OCI-LY3 (cell line): ENCODE results near the gene AKAP7.

Experiments
- H2AFZ ChIP-seq: fragments of 200-600, 300-600 bp; shearing (Covaris generic); 2 replicates; pipeline ENCODE4 v1.6.0; 2014; ENCODE audit warnings: antibody characterized with exemption, low read depth, low read length
- H3K27ac ChIP-seq: fragments of 200-600, 300-600 bp; sonication (generic); 2 replicates; pipeline ENCODE4 v1.5.1; 2014; ENCODE audit warnings: mild to moderate bottlenecking, low read length, moderate library complexity, mixed read lengths
- H3K27me3 ChIP-seq: fragments of 200-600, 300-600 bp; sonication (generic); 2 replicates; pipeline ENCODE4 v1.6.1; 2014; ENCODE audit warnings: low read depth, low read length, mixed read lengths
- H3K36me3 ChIP-seq: fragments of 200-600, 300-600 bp; sonication (generic); replicated peaks from 2 replicates; pipeline ENCODE3; 2014; ENCODE audit warnings: low read depth, low read length, mixed read lengths
- H3K4me1 ChIP-seq: fragments of 300-600, 200-600 bp; sonication (generic); 2 replicates; pipeline ENCODE4 v1.6.1; 2014; ENCODE audit warnings: low read length, mixed read lengths
- H3K4me2 ChIP-seq: fragments of 200-600, 300-600 bp; sonication (generic); 2 replicates; pipeline ENCODE4 v1.6.1; 2014; ENCODE audit warnings: low read length, mixed read lengths
- H3K4me3 ChIP-seq: fragments of 300-600, 200-600 bp; sonication (generic); 2 replicates; pipeline ENCODE4 v1.5.1; 2014; ENCODE audit warnings: antibody characterized with exemption, mild to moderate bottlenecking, low read length, moderate library complexity
- H3K79me2 ChIP-seq: fragments of 300-600, 200-600 bp; shearing (Covaris generic); 2 replicates; pipeline ENCODE4 v1.6.1; 2014; ENCODE audit warnings: mild to moderate bottlenecking, low read length, mixed read lengths
- H3K9ac ChIP-seq: fragments of 300-600, 200-600 bp; shearing (Covaris generic); 2 replicates; pipeline ENCODE4 v1.6.0; 2014; ENCODE audit warnings: mild to moderate bottlenecking, low read length, moderate library complexity
- H3K9me3 ChIP-seq: fragments of 200-600, 300-600 bp; shearing (Covaris generic); 2 replicates; pipeline ENCODE4 v1.6.1; 2014; ENCODE audit warnings: low read length, mixed read lengths; ENCODE audit not compliant: insufficient read depth
- H4K20me1 ChIP-seq: fragments of 200-600, 300-600 bp; sonication (generic); 2 replicates; pipeline ENCODE4 v1.6.1; 2016; ENCODE audit warnings: low read length, mixed read lengths; ENCODE audit not compliant: insufficient read depth
- EZH2phosphoT487 ChIP-seq: fragments of 200-600 bp; shearing (Covaris generic); IDR thresholded peaks from 2 replicates; pipeline ENCODE4 v1.6.1; 2018; ENCODE audit warnings: antibody characterized with exemption, mixed run types, low read depth
- TF ChIP-seq, protein P1 (sequence below): fragments of 200-600, 300-600 bp; sonication (generic); IDR thresholded peaks from 2 replicates; pipeline ENCODE4 v1.5.1; 2014; ENCODE audit warnings: antibody characterized with exemption, low read length, low read depth

Gene AKAP7

GRCh38 chr6:131281471-131282270 is 146.4 kb downstream of the AKAP7 start:
- Histone ChIP-seq H3K9ac (no peak overlapping the region), H3K27ac (no peak overlapping the region), H2AFZ (no peak overlapping the region), H3K27me3 (no peaks in the 10 kb centered on the region), H3K4me3 (no peak overlapping the region), H3K4me1 (no peaks in the 10 kb centered on the region), H3K4me2 (no peak overlapping the region), H3K9me3 (no peaks in the 10 kb centered on the region), H3K79me2 (no peaks in the 10 kb centered on the region), H4K20me1 (no peaks in the 10 kb centered on the region), H3K36me3 (no peaks in the 10 kb centered on the region)
- TF ChIP-seq, protein P1, sequence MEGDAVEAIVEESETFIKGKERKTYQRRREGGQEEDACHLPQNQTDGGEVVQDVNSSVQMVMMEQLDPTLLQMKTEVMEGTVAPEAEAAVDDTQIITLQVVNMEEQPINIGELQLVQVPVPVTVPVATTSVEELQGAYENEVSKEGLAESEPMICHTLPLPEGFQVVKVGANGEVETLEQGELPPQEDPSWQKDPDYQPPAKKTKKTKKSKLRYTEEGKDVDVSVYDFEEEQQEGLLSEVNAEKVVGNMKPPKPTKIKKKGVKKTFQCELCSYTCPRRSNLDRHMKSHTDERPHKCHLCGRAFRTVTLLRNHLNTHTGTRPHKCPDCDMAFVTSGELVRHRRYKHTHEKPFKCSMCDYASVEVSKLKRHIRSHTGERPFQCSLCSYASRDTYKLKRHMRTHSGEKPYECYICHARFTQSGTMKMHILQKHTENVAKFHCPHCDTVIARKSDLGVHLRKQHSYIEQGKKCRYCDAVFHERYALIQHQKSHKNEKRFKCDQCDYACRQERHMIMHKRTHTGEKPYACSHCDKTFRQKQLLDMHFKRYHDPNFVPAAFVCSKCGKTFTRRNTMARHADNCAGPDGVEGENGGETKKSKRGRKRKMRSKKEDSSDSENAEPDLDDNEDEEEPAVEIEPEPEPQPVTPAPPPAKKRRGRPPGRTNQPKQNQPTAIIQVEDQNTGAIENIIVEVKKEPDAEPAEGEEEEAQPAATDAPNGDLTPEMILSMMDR: no peak
- no peak for TF ChIP-seq EZH2phosphoT487

DNA sequence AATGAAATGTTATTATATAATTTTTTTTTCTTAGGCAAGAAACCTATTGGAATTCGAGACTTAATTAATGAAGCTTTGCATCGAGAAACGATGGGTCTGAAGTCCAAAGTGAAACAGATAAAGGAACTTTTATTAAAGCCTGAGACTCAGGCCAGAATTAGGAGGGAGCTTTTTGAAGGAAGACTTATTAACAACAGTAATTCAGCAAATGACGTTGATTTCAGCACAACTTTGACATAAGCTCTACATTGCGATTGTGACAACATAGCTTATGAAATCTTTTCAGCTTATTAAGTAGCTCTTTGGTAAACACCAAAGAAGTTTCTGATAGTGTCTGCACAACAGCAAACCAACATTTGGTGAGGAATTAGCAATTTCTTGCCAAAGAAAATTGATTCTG is 147.1 kb downstream of the AKAP7 start:
- Histone ChIP-seq H3K4me3 (no peak overlapping the region), H3K27ac (no peak overlapping the region), H3K27me3 (no peaks in the 10 kb centered on the region), H3K4me2 (no peak overlapping the region), H3K79me2 (no peaks in the 10 kb centered on the region), H2AFZ (no peak overlapping the region), H3K36me3 (no peaks in the 10 kb centered on the region), H3K4me1 (no peaks in the 10 kb centered on the region), H4K20me1 (no peaks in the 10 kb centered on the region), H3K9me3 (no peaks in the 10 kb centered on the region), H3K9ac (no peak overlapping the region)
- TF ChIP-seq, protein P1: no peak
- no peak for TF ChIP-seq EZH2phosphoT487

DNA sequence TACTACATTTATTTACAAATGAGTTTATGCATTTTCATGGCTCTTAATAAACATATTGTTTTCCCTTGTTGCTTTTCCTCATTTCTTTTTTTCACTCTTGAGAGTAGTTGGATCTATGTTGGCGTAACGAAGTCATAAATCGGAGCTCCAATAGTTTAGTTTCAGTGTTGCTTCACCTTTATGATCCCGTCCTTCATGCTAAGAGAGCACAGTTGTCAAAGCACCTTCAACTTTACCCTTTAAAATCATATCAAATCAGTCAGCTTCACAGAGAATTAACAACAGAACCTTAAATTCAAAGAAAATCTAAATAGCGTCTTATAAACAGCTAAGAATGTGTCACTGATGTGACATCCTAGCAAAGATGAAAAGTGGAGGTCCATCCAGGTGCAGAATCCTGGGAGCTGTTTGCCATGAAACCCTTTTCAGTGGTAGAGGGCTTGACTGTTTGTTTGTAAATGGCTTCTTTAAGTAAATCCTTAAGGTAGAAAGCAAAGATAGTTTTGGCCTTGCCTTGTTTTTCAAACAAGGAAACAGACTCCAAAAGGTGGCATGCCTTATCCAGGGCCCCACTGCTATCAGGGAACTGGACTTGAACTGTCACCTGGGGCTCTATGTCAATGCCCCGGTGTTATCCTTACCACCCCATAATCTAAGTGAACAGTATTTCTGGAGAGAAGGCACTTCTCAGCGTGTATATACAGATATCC is 148.4 kb downstream of the AKAP7 start:
- H3K27ac ChIP-seq: no peak overlapping the region
- no peak overlapping the region for H2AFZ ChIP-seq
- no peak overlapping the region for H3K9ac ChIP-seq
- no peaks in the 10 kb centered on the region for H3K27me3 ChIP-seq
- no peak overlapping the region for H3K4me2 ChIP-seq
- H3K79me2 ChIP-seq: no peaks in the 10 kb centered on the region
- no peak overlapping the region for H3K4me3 ChIP-seq
- H4K20me1 ChIP-seq: no peaks in the 10 kb centered on the region
- no peak for TF ChIP-seq EZH2phosphoT487
- TF ChIP-seq, protein P1: no peak
- no peaks in the 10 kb centered on the region for H3K9me3 ChIP-seq
- no peaks in the 10 kb centered on the region for H3K36me3 ChIP-seq
- H3K4me1 ChIP-seq: no peaks in the 10 kb centered on the region

DNA sequence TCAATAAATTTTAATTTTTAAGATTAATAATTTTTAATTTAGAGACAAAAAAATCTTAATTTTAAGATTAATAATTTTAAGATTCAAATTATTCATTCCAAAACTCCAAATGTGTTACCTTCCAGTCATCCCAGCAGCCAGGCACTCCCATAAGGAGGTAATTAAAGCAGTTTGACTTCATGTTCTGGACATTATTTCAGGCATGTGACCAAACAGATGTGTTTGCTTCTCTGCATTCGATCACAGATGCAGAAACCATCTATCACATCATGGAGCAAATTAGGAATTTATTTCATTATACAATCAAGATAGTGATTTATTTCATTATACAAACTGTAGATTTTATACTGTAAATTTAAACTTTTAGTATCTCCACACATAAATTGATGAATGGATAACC is 150.3 kb downstream of the AKAP7 start:
- Histone ChIP-seq H3K79me2 (no peaks in the 10 kb centered on the region), H3K27ac (no peak overlapping the region), H4K20me1 (no peaks in the 10 kb centered on the region), H3K4me3 (no peak overlapping the region), H3K4me1 (no peaks in the 10 kb centered on the region), H3K27me3 (no peaks in the 10 kb centered on the region), H3K9ac (no peak overlapping the region), H2AFZ (no peak overlapping the region), H3K36me3 (no peaks in the 10 kb centered on the region), H3K4me2 (no peak overlapping the region), H3K9me3 (no peaks in the 10 kb centered on the region)
- no peak for TF ChIP-seq EZH2phosphoT487
- TF ChIP-seq, protein P1: no peak
